Neuronal stem cell (in vitro differentiated cells): ENCODE measurements around the gene KLHL5.

ENCODE experiments used
- DNase-seq: peaks from one replicate; pipeline ENCODE4 v3.0.0-alpha.2; 2013; ENCODE audit warnings: low spot score
- H2AFZ ChIP-seq: one replicate; pipeline ENCODE4 v1.6.1; 2013; ENCODE audit warnings: mild to moderate bottlenecking, low read length, inconsistent platforms
- H2AK5ac ChIP-seq: 2 replicates; pipeline ENCODE4 v1.6.1; 2013; ENCODE audit warnings: low read depth, mild to moderate bottlenecking, inconsistent platforms, low read length, moderate library complexity, mixed read lengths
- H2BK120ac ChIP-seq: 2 replicates; pipeline ENCODE4 v1.6.1; 2013; ENCODE audit warnings: low read depth, mild to moderate bottlenecking, inconsistent platforms, low read length, moderate library complexity, mixed read lengths
- H2BK12ac ChIP-seq: one replicate; pipeline ENCODE4 v1.6.1; 2013; ENCODE audit warnings: low read length, inconsistent platforms
- H2BK15ac ChIP-seq: 2 replicates; pipeline ENCODE4 v1.6.1; 2013; ENCODE audit warnings: mild to moderate bottlenecking, low read length, inconsistent platforms, mixed read lengths
- H2BK5ac ChIP-seq: one replicate; pipeline ENCODE4 v1.6.1; 2013; ENCODE audit warnings: inconsistent platforms, mild to moderate bottlenecking, low read length, moderate library complexity
- H3K14ac ChIP-seq: one replicate; pipeline ENCODE4 v1.6.1; 2013; ENCODE audit warnings: low read length, inconsistent platforms
- H3K18ac ChIP-seq: 2 replicates; pipeline ENCODE4 v1.6.1; 2013; ENCODE audit warnings: low read length, inconsistent platforms
- H3K23ac ChIP-seq: 2 replicates; pipeline ENCODE4 v1.6.1; 2013; ENCODE audit warnings: low read depth, mild to moderate bottlenecking, mixed read lengths, low read length, inconsistent platforms; ENCODE audit not compliant: poor library complexity
- H3K27ac ChIP-seq: replicated peaks from 3 replicates; pipeline ENCODE4 v1.5.1; 2013; ENCODE audit warnings: low read length, inconsistent platforms
- H3K27me3 ChIP-seq, 3 experiments: 2 replicates each; pipeline ENCODE4 v1.6.1; 2013; ENCODE audit warnings: low read length in 3 of 3, mild to moderate bottlenecking in 2 of 3, inconsistent platforms in 1 of 3, low read depth in 1 of 3, mixed read lengths in 1 of 3, moderate library complexity in 1 of 3; ENCODE audit not compliant: control insufficient read depth in 3 of 3, insufficient read depth in 3 of 3
- H3K36me3 ChIP-seq, 2 donors: replicated peaks in 1 of 2; 2 replicates each; pipeline ENCODE4 v1.6.1; 2013; ENCODE audit warnings: low read length in 2 of 2; ENCODE audit not compliant: control insufficient read depth in 2 of 2, insufficient read depth in 2 of 2
- H3K4ac ChIP-seq: 2 replicates; pipeline ENCODE4 v1.6.1; 2013; ENCODE audit warnings: inconsistent platforms, mild to moderate bottlenecking, low read length, moderate library complexity
- H3K4me1 ChIP-seq, 2 donors: 1 replicate in 1 of 2; 2 replicates in 1 of 2; pipeline ENCODE4 v1.6.1; 2013; ENCODE audit warnings: low read length in 2 of 2, low read depth in 1 of 2; ENCODE audit not compliant: control insufficient read depth in 2 of 2, insufficient read depth in 1 of 2
- H3K4me2 ChIP-seq: one replicate; pipeline ENCODE4 v1.6.1; 2013; ENCODE audit warnings: mild to moderate bottlenecking, low read length, inconsistent platforms; ENCODE audit not compliant: insufficient read depth, poor library complexity, severe bottlenecking
- H3K4me3 ChIP-seq, 2 donors: 2 replicates each; pipeline ENCODE4 v1.5.1; 2013; ENCODE audit warnings: low read length in 2 of 2, mild to moderate bottlenecking in 2 of 2, inconsistent platforms in 1 of 2, moderate library complexity in 1 of 2
- H3K79me1 ChIP-seq: one replicate; pipeline ENCODE4 v1.6.1; 2013; ENCODE audit warnings: low read depth, mild to moderate bottlenecking, inconsistent platforms, low read length, moderate library complexity
- H3K9ac ChIP-seq: one replicate; pipeline ENCODE4 v1.6.1; 2013; ENCODE audit warnings: mild to moderate bottlenecking, low read depth, low read length, inconsistent platforms; ENCODE audit not compliant: poor library complexity
- H3K9me3 ChIP-seq, 2 donors: replicated peaks in 1 of 2; 2 replicates each; pipeline versions ENCODE3 to v1.6.1; 2013; ENCODE audit warnings: low read length in 2 of 2, mild to moderate bottlenecking in 2 of 2, inconsistent platforms in 1 of 2, low read depth in 1 of 2, mixed read lengths in 1 of 2, moderate library complexity in 1 of 2; ENCODE audit not compliant: control insufficient read depth in 2 of 2, insufficient read depth in 1 of 2
- H4K8ac ChIP-seq: one replicate; pipeline ENCODE4 v1.6.1; 2013; ENCODE audit warnings: low read depth, mild to moderate bottlenecking, inconsistent platforms, low read length, moderate library complexity
- H4K91ac ChIP-seq: one replicate; pipeline ENCODE4 v1.6.1; 2013; ENCODE audit warnings: low read length, low read depth, mild to moderate bottlenecking, inconsistent platforms; ENCODE audit not compliant: poor library complexity
- WGBS, 2 donors: extraction: QIAGEN DNeasy Blood & Tissue Kit; methylation state at CpG; one replicate each; pipeline ENCODE4 v1.1.7; 2013; ENCODE audit warnings: missing lambda C conversion rate in 2 of 2, mixed read lengths in 1 of 2; ENCODE audit not compliant: insufficient read length in 2 of 2, insufficient replicate concordance in 1 of 2; ENCODE audit errors: extremely low coverage in 2 of 2; 5-methylcytosine and 5-hydroxymethylcytosine counted together

The KLHL5 gene

GRCh38 chr4:39062770-39063097 lies 702 bp downstream of the KLHL5 start:
- H2AFZ ChIP-seq, result peak overlapping the region; percentile 64
- no peak overlapping the region for H2BK15ac ChIP-seq
- no peak overlapping the region for H2BK120ac ChIP-seq
- no peak overlapping the region for H3K14ac ChIP-seq
- no peaks in the 10 kb centered on the region for H3K79me1 ChIP-seq
- no peak overlapping the region for H3K9ac ChIP-seq
- H4K8ac ChIP-seq, result no peak overlapping the region
- DNase-seq, result no peak
- H2BK5ac ChIP-seq, result no peak overlapping the region
- no CpG with 5 or more reads among the region's 4 CpGs for WGBS, 2 donors
- no peaks in the 10 kb centered on the region for H3K9me3 ChIP-seq
- H3K27me3 ChIP-seq, result no peaks in the 10 kb centered on the region
- H2BK12ac ChIP-seq, result no peak overlapping the region
- peak overlapping the region; percentile 58 for H3K4me2 ChIP-seq
- H3K4ac ChIP-seq, result no peak overlapping the region
- peak overlapping the region; percentile 53 for H3K18ac ChIP-seq
- peak overlapping the region; percentile 45 for H3K27ac ChIP-seq
- H3K23ac ChIP-seq, result no peak overlapping the region
- no peak overlapping the region for H2AK5ac ChIP-seq
- peaks cover 4% of the 10 kb centered on the region in 2 donors for H3K4me1 ChIP-seq
- H3K4me3 ChIP-seq, result peak overlapping the region; percentile 49 to 53
- H4K91ac ChIP-seq, result no peak overlapping the region
- no peaks in the 10 kb centered on the region for H3K36me3 ChIP-seq

DNA sequence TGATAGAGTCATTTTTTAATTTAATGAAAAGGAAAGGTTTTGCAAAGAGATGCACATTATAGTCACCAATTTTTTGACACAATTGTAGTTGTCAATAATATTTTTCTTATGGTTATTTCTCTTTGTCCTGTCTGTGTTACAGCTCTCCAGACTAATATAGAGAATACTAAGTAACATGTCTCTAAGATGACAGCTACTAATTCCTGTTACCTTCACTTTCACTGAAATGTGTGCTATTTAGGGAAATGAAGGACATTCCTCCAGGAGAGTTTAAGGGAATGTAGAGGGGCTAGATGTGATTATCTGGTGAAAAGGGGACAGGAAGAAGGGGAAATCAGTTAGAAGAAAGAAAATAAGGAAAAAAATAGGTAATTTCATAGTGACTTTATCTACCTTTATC lies 1.4 kb downstream of the KLHL5 start:
- H2BK15ac ChIP-seq, result no peak overlapping the region
- no peak overlapping the region for H3K18ac ChIP-seq
- no peak overlapping the region for H3K9ac ChIP-seq
- no peak overlapping the region for H3K4me3 ChIP-seq
- H4K8ac ChIP-seq, result no peak overlapping the region
- no peak overlapping the region for H2BK120ac ChIP-seq
- no peaks in the 10 kb centered on the region for H3K36me3 ChIP-seq
- H2AFZ ChIP-seq, result no peak overlapping the region
- no peak overlapping the region for H3K4ac ChIP-seq
- H3K27ac ChIP-seq, result no peak overlapping the region
- no peak overlapping the region for H3K4me2 ChIP-seq
- no peak overlapping the region for H2AK5ac ChIP-seq
- no peaks in the 10 kb centered on the region for H3K27me3 ChIP-seq
- H2BK12ac ChIP-seq, result no peak overlapping the region
- H2BK5ac ChIP-seq, result no peak overlapping the region
- no peaks in the 10 kb centered on the region for H3K79me1 ChIP-seq
- no peak overlapping the region for H3K14ac ChIP-seq
- no peak overlapping the region for H3K23ac ChIP-seq
- no peak overlapping the region for H4K91ac ChIP-seq
- peaks cover 4% of the 10 kb centered on the region in 2 donors for H3K4me1 ChIP-seq
- DNase-seq, result no peak
- no peaks in the 10 kb centered on the region for H3K9me3 ChIP-seq

- no peak overlapping the region for H2BK15ac ChIP-seq
- H2BK5ac ChIP-seq, result no peak overlapping the region
- DNase-seq, result no peak
These were observed 4.3 kb downstream of the KLHL5 start for GRCh38 chr4:39066371-39066770.

DNA sequence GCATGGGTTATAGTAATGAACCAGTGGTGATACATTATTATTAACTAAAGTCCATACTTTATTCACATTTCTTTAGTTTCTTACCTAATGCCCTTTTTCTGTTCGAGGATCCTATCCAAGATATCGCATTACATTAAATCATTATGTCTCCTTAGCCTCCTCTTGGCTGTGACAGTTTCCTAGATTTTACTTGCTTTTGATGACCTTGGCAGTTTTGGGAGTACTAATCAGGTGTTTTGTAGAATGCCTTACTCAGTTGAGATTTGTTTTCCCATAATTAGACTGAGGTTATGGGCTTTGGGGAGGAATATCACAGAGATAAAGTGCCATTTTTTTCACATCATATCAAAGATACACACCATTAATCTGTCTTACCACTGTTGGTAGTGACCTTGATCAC lies 5.0 kb downstream of the KLHL5 start:
- Histone ChIP-seq H3K14ac (no peak overlapping the region), H3K4me1 (peaks cover under 1 to 4% of the 10 kb centered on the region in 2 donors), H2BK120ac (no peak overlapping the region), H3K9ac (no peak overlapping the region), H2BK5ac (no peak overlapping the region), H2AK5ac (no peak overlapping the region), H3K27ac (no peak overlapping the region), H4K8ac (no peak overlapping the region), H3K79me1 (no peaks in the 10 kb centered on the region), H4K91ac (no peak overlapping the region), H3K36me3 (no peaks in the 10 kb centered on the region), H2AFZ (no peak overlapping the region), H3K27me3 (no peaks in the 10 kb centered on the region), H3K9me3 (no peaks in the 10 kb centered on the region), H3K23ac (no peak overlapping the region), H3K18ac (no peak overlapping the region), H3K4me2 (no peak overlapping the region), H3K4ac (no peak overlapping the region), H2BK12ac (no peak overlapping the region), H3K4me3 (no peak overlapping the region), H2BK15ac (no peak overlapping the region)
- no CpG with 5 or more reads among the region's 2 CpGs for WGBS, 2 donors
- DNase-seq, result no peak

More at GRCh38 chr4:39066371-39066770, 4.3 kb downstream of the KLHL5 start:
- no CpG with 5 or more reads among the region's 2 CpGs for WGBS, 2 donors
- Histone ChIP-seq H3K14ac (no peak overlapping the region), H2BK120ac (no peak overlapping the region), H3K27ac (no peak overlapping the region), H2AFZ (no peak overlapping the region), H3K27me3 (no peaks in the 10 kb centered on the region), H2AK5ac (no peak overlapping the region), H3K4me3 (no peak overlapping the region), H3K23ac (no peak overlapping the region), H3K79me1 (no peaks in the 10 kb centered on the region), H3K18ac (no peak overlapping the region), H3K4me2 (no peak overlapping the region), H3K4ac (no peak overlapping the region), H3K4me1 (peaks cover 4% of the 10 kb centered on the region in 2 donors), H4K8ac (no peak overlapping the region), H2BK12ac (no peak overlapping the region), H4K91ac (no peak overlapping the region), H3K9ac (no peak overlapping the region), H3K9me3 (no peaks in the 10 kb centered on the region), H3K36me3 (no peaks in the 10 kb centered on the region)
